OCI-LY1 (cell line): ENCODE results near the gene CNPY4.

Source experiments
- H2AFZ ChIP-seq: fragments of 200-600 bp; sonication (generic), shearing (Covaris generic); 2 replicates; pipeline ENCODE4 v1.6.0; 2014; ENCODE audit warnings: antibody characterized with exemption, mild to moderate bottlenecking, low read length
- H3F3A ChIP-seq: fragments of 200-600 bp; sonication (generic), shearing (Covaris generic); 2 replicates; pipeline ENCODE4 v1.6.0; 2014; ENCODE audit warnings: mild to moderate bottlenecking, antibody characterized with exemption, low read length, moderate library complexity; ENCODE audit not compliant: insufficient read depth
- H3K27ac ChIP-seq: fragments of 200-600 bp; sonication (generic); 2 replicates; pipeline ENCODE4 v1.5.1; 2014; ENCODE audit warnings: low read length, mixed run types, mild to moderate bottlenecking, low read depth; ENCODE audit not compliant: poor library complexity, severe bottlenecking
- H3K27me3 ChIP-seq: fragments of 200-600 bp; sonication (generic); 2 replicates; pipeline ENCODE4 v1.6.0; 2014; ENCODE audit warnings: antibody characterized with exemption, mild to moderate bottlenecking, low read length, moderate library complexity; ENCODE audit not compliant: insufficient read depth
- H3K36me3 ChIP-seq: fragments of 200-600 bp; sonication (generic); 2 replicates; pipeline ENCODE4 v1.6.1; 2014; ENCODE audit warnings: mild to moderate bottlenecking, antibody characterized with exemption, low read length, moderate library complexity, mixed read lengths; ENCODE audit not compliant: insufficient read depth
- H3K4me1 ChIP-seq: fragments of 200-600 bp; sonication (generic); 2 replicates; pipeline ENCODE4 v1.5.1; 2014; ENCODE audit warnings: mild to moderate bottlenecking, low read length, moderate library complexity; ENCODE audit not compliant: insufficient read depth, severe bottlenecking
- H3K4me2 ChIP-seq: fragments of 200-600 bp; sonication (generic), shearing (Covaris generic); 2 replicates; pipeline ENCODE4 v1.6.1; 2014; ENCODE audit warnings: low read length
- H3K4me3 ChIP-seq: fragments of 200-600 bp; sonication (generic); 2 replicates; pipeline ENCODE4 v1.5.1; 2014; ENCODE audit warnings: low read length, low read depth, mild to moderate bottlenecking, mixed read lengths; ENCODE audit not compliant: poor library complexity, severe bottlenecking
- H3K79me2 ChIP-seq: fragments of 200-600 bp; shearing (Covaris generic); 2 replicates; pipeline ENCODE4 v1.6.1; 2016; ENCODE audit warnings: mixed run types, low read length, mixed read lengths; ENCODE audit not compliant: insufficient read depth
- H3K9ac ChIP-seq: fragments of 200-600 bp; sonication (generic), shearing (Covaris generic); 2 replicates; pipeline ENCODE4 v1.6.1; 2014; ENCODE audit warnings: mild to moderate bottlenecking, low read length, mixed read lengths
- H3K9me2 ChIP-seq: fragments of 200-600 bp; sonication (generic), shearing (Covaris generic); 2 replicates; pipeline ENCODE4 v1.6.1; 2014; ENCODE audit warnings: low read depth, mild to moderate bottlenecking, low read length, mixed read lengths
- H3K9me3 ChIP-seq: fragments of 200-600 bp; shearing (Covaris generic); 2 replicates; pipeline ENCODE4 v1.6.1; 2014; ENCODE audit warnings: low read length, mixed read lengths
- H4K20me1 ChIP-seq: fragments of 200-600 bp; sonication (generic), shearing (Covaris generic); 2 replicates; pipeline ENCODE4 v1.6.0; 2016; ENCODE audit warnings: mild to moderate bottlenecking, low read length; ENCODE audit not compliant: insufficient read depth
- EZH2 ChIP-seq: fragments of 200-600 bp; sonication (generic), shearing (Covaris generic); IDR thresholded peaks from 2 replicates; pipeline ENCODE4 v1.8.0; 2017; ENCODE audit warnings: borderline replicate concordance, mixed run types, mild to moderate bottlenecking, antibody characterized with exemption, low read length, moderate library complexity, mixed read lengths
- TF ChIP-seq, protein P1 (sequence below): fragments of 200-600 bp; sonication (generic), shearing (Covaris generic); IDR thresholded peaks from 2 replicates; pipeline ENCODE4 v1.5.1; 2017; ENCODE audit warnings: mild to moderate bottlenecking, antibody characterized with exemption, low read length, moderate library complexity, mixed read lengths

CNPY4 gene

DNA sequence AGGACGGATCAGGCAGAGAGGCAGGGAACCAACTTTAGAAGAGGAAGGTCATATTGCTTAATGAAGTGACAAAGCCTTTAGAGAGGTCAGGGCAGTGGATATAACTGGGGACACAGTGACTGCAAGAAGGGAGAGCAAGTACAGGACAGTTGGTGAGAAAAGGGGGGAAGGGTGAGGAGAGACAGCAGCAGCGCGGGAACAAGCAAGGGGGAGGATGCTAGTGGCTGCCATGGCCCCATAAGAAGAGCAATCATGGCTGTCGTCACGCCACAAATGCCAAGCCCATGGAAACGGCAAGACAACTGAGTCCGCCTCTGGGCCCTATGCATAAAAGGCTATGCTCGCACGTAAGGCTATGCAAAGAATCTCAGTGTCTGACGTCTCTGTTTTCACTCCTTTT is 47.0 kb upstream of the CNPY4 start:
- H3K9me3 ChIP-seq = peaks cover 36% of the 10 kb centered on the region

DNA sequence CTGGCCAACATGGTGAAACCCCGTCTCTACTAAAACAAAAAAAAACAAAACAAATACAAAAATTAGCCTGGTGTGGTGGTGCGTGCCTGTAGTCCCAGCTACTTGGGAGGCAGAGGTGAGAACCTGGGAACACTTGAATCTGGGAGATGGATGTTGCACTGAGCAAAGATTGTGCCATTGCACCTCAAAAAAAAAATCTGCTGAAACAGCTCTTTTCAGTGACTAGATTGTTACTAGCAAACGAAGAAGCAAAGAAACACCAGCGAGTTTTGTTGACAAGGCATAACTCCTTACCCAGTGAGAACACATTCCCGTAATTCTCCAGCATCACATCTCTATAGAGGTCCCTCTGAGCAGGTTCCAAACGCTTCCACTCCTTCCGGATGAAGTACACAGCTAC is 44.6 kb upstream of the CNPY4 start:
- Histone ChIP-seq H3K4me2 (no peak overlapping the region), H3F3A (0 out of 2 replicates have a peak, but pooled peaks cover under 1% of the 10 kb centered on the region), H3K27me3 (no peaks in the 10 kb centered on the region), H3K9me2 (no peaks in the 10 kb centered on the region), H4K20me1 (no peaks in the 10 kb centered on the region), H3K9me3 (peaks cover 33% of the 10 kb centered on the region), H3K4me3 (no peak overlapping the region), H2AFZ (no peak overlapping the region), H3K36me3 (peaks cover 89% of the 10 kb centered on the region), H3K4me1 (no peaks in the 10 kb centered on the region), H3K79me2 (no peaks in the 10 kb centered on the region; the same call in 1 of the 2 replicates), H3K27ac (no peak overlapping the region), H3K9ac (no peak overlapping the region)
- no peak for TF ChIP-seq EZH2
- TF ChIP-seq, protein P1, sequence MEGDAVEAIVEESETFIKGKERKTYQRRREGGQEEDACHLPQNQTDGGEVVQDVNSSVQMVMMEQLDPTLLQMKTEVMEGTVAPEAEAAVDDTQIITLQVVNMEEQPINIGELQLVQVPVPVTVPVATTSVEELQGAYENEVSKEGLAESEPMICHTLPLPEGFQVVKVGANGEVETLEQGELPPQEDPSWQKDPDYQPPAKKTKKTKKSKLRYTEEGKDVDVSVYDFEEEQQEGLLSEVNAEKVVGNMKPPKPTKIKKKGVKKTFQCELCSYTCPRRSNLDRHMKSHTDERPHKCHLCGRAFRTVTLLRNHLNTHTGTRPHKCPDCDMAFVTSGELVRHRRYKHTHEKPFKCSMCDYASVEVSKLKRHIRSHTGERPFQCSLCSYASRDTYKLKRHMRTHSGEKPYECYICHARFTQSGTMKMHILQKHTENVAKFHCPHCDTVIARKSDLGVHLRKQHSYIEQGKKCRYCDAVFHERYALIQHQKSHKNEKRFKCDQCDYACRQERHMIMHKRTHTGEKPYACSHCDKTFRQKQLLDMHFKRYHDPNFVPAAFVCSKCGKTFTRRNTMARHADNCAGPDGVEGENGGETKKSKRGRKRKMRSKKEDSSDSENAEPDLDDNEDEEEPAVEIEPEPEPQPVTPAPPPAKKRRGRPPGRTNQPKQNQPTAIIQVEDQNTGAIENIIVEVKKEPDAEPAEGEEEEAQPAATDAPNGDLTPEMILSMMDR = no peak

More for the DNA sequence above, 47.0 kb upstream of the CNPY4 start:
- Histone ChIP-seq H3F3A (no peaks in the 10 kb centered on the region), H3K4me1 (no peaks in the 10 kb centered on the region), H3K9me2 (no peaks in the 10 kb centered on the region), H4K20me1 (no peaks in the 10 kb centered on the region), H3K79me2 (no peaks in the 10 kb centered on the region), H3K27me3 (no peaks in the 10 kb centered on the region), H3K9ac (no peak overlapping the region), H3K4me2 (no peak overlapping the region), H2AFZ (no peak overlapping the region), H3K36me3 (peaks cover 90% of the 10 kb centered on the region), H3K27ac (no peak overlapping the region), H3K4me3 (no peak overlapping the region)
- TF ChIP-seq, protein P1 = no peak
- TF ChIP-seq EZH2 = no peak

DNA sequence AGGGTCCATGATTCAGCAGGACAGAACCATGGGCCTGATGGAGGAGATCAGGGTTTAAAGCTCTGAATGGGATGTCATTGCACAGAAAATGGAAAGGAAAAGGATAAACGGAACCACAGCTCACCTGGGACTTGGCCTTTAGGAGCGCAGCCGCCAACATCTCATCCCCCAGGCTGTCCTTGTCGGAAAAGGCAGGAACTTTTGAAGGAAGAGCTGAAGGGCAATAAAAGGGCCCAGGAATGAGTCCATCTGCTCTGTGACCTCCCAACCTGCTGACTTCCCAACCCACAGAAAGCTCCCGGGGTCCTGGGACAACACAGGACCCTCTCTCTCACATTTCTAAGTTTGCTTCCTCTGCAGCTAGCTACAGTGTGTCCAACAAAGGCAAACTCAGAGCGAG is 44.0 kb upstream of the CNPY4 start:
- peaks cover 27% of the 10 kb centered on the region for H3K9me3 ChIP-seq

More for the DNA sequence above, 44.0 kb upstream of the CNPY4 start:
- H2AFZ ChIP-seq = no peak overlapping the region
- H3K27ac ChIP-seq = no peak overlapping the region
- H3K36me3 ChIP-seq = peaks cover 87% of the 10 kb centered on the region
- no peak overlapping the region for H3K9ac ChIP-seq
- no peak overlapping the region for H3K4me3 ChIP-seq
- H3K9me2 ChIP-seq = no peaks in the 10 kb centered on the region
- no peaks in the 10 kb centered on the region; the same call in 1 of the 2 replicates for H3K79me2 ChIP-seq
- H3K27me3 ChIP-seq = no peaks in the 10 kb centered on the region
- no peaks in the 10 kb centered on the region for H4K20me1 ChIP-seq
- H3K4me2 ChIP-seq = no peak overlapping the region
- TF ChIP-seq, protein P1 = no peak
- no peak for TF ChIP-seq EZH2
- H3K4me1 ChIP-seq = peaks cover 2% of the 10 kb centered on the region
- H3F3A ChIP-seq = 0 out of 2 replicates have a peak, but pooled peaks cover 5% of the 10 kb centered on the region
